Measurements from ENCODE around the gene LHFPL3.

- TF ChIP-seq POLR2AphosphoS5 (IDR thresholded peaks at IDR 0.05) = no peak
- TF ChIP-seq CTCF (IDR thresholded peaks at IDR 0.05) = no peak
These were observed 336.2 kb downstream of the LHFPL3 start for GRCh38 chr7:104664648-104665047.

All from esophagus muscularis mucosa (tissue), 3 donors.